ENCODE data around the gene FOCAD.

The FOCAD gene

GRCh38 chr9:20732118-20732517, 48.1 kb downstream of the FOCAD start:
- H3K9me3 ChIP-seq (replicated peaks; ENCODE audit: insufficient read depth, low read length), result no peaks in the 10 kb centered on the region
- no peak overlapping the region for H3K9ac ChIP-seq (ENCODE audit: low read length)
- H2AFZ ChIP-seq (ENCODE audit: low read length), result no peak overlapping the region
- no peaks in the 10 kb centered on the region for H3K9me2 ChIP-seq (replicated peaks; ENCODE audit: insufficient read depth, low read length)
- no peaks in the 10 kb centered on the region for H4K20me1 ChIP-seq (ENCODE audit: insufficient read depth, low read length)
- no peaks in the 10 kb centered on the region for H3F3A ChIP-seq (ENCODE audit: insufficient read depth, low read length)
- no peak for TF ChIP-seq CTCF (IDR thresholded peaks at IDR 0.05; ENCODE audit: low read length)
- TF ChIP-seq EZH2phosphoT487 (IDR thresholded peaks at IDR 0.05; ENCODE audit: low read length), result no peak
- TF ChIP-seq EZH2 (optimal IDR thresholded peaks at IDR 0.05; ENCODE audit: low read depth, low read length), result no peak
- H3K36me3 ChIP-seq (replicated peaks; ENCODE audit: insufficient read depth, low read length), result no peaks in the 10 kb centered on the region
- H3K79me2 ChIP-seq (ENCODE audit: low read length), result no peaks in the 10 kb centered on the region
- H3K4me1 ChIP-seq (ENCODE audit: low read length), result no peaks in the 10 kb centered on the region
- no peaks in the 10 kb centered on the region for H3K27me3 ChIP-seq (replicated peaks; ENCODE audit: insufficient read depth, low read length)
- H3K4me3 ChIP-seq (ENCODE audit: low read length), result no peak overlapping the region
- no peak overlapping the region for H3K27ac ChIP-seq (ENCODE audit: low read length)
- DNase-seq, result no peak
- H3K4me2 ChIP-seq (ENCODE audit: low read depth, low read length), result no peak overlapping the region

- no peaks in the 10 kb centered on the region for H3K79me2 ChIP-seq (ENCODE audit: low read length)
- H3K36me3 ChIP-seq (replicated peaks; ENCODE audit: insufficient read depth, low read length), result no peaks in the 10 kb centered on the region
- H3K9me2 ChIP-seq (replicated peaks; ENCODE audit: insufficient read depth, low read length), result no peaks in the 10 kb centered on the region
- no peak for DNase-seq
- H2AFZ ChIP-seq (ENCODE audit: low read length), result no peak overlapping the region
- no peak overlapping the region for H3K4me2 ChIP-seq (ENCODE audit: low read depth, low read length)
- H3K9me3 ChIP-seq (replicated peaks; ENCODE audit: insufficient read depth, low read length), result no peaks in the 10 kb centered on the region
- H4K20me1 ChIP-seq (ENCODE audit: insufficient read depth, low read length), result no peaks in the 10 kb centered on the region
- H3K27me3 ChIP-seq (replicated peaks; ENCODE audit: insufficient read depth, low read length), result no peaks in the 10 kb centered on the region
- H3F3A ChIP-seq (ENCODE audit: insufficient read depth, low read length), result no peaks in the 10 kb centered on the region
- TF ChIP-seq CTCF (IDR thresholded peaks at IDR 0.05; ENCODE audit: low read length) (no peak), EZH2phosphoT487 (IDR thresholded peaks at IDR 0.05; ENCODE audit: low read length) (no peak), EZH2 (optimal IDR thresholded peaks at IDR 0.05; ENCODE audit: low read depth, low read length) (no peak)
- H3K4me1 ChIP-seq (ENCODE audit: low read length), result no peaks in the 10 kb centered on the region
- no peak overlapping the region for H3K4me3 ChIP-seq (ENCODE audit: low read length)
- no peak overlapping the region for H3K9ac ChIP-seq (ENCODE audit: low read length)
- H3K27ac ChIP-seq (ENCODE audit: low read length), result no peak overlapping the region
Measured at GRCh38 chr9:20734275-20734674, 50.2 kb downstream of the FOCAD start.

GRCh38 chr9:20740304-20740703, 56.2 kb downstream of the FOCAD start:
- no peak for DNase-seq
- no peaks in the 10 kb centered on the region for H3K4me1 ChIP-seq (ENCODE audit: low read length)
- H3K9ac ChIP-seq (ENCODE audit: low read length), result no peak overlapping the region
- H2AFZ ChIP-seq (ENCODE audit: low read length), result no peak overlapping the region
- no peaks in the 10 kb centered on the region for H3K79me2 ChIP-seq (ENCODE audit: low read length)
- H3F3A ChIP-seq (ENCODE audit: insufficient read depth, low read length), result no peaks in the 10 kb centered on the region
- no peak overlapping the region for H3K4me3 ChIP-seq (ENCODE audit: low read length)
- no peaks in the 10 kb centered on the region for H3K9me3 ChIP-seq (replicated peaks; ENCODE audit: insufficient read depth, low read length)
- H3K4me2 ChIP-seq (ENCODE audit: low read depth, low read length), result no peak overlapping the region
- H3K9me2 ChIP-seq (replicated peaks; ENCODE audit: insufficient read depth, low read length), result no peaks in the 10 kb centered on the region
- TF ChIP-seq EZH2phosphoT487 (IDR thresholded peaks at IDR 0.05; ENCODE audit: low read length) (no peak), CTCF (IDR thresholded peaks at IDR 0.05; ENCODE audit: low read length) (no peak), EZH2 (optimal IDR thresholded peaks at IDR 0.05; ENCODE audit: low read depth, low read length) (no peak)
- H3K27me3 ChIP-seq (replicated peaks; ENCODE audit: insufficient read depth, low read length), result no peaks in the 10 kb centered on the region
- no peaks in the 10 kb centered on the region for H4K20me1 ChIP-seq (ENCODE audit: insufficient read depth, low read length)
- no peak overlapping the region for H3K27ac ChIP-seq (ENCODE audit: low read length)
- H3K36me3 ChIP-seq (replicated peaks; ENCODE audit: insufficient read depth, low read length), result no peaks in the 10 kb centered on the region
